Mesenchymal stem cell (in vitro differentiated cells and primary cell): ENCODE data around the gene PWWP3B.

ENCODE experiments used
- DNase-seq: peaks from one replicate; pipeline ENCODE4 v3.0.0-alpha.2; 2013
- H2AFZ ChIP-seq: one replicate; pipeline ENCODE4 v1.6.1; 2013; ENCODE audit warnings: low read depth, mild to moderate bottlenecking, control low read depth, inconsistent platforms, low read length, moderate library complexity
- H2AK5ac ChIP-seq: 2 replicates; pipeline ENCODE4 v1.6.1; 2013; ENCODE audit warnings: low read length, moderate library complexity, mild to moderate bottlenecking, inconsistent platforms; ENCODE audit not compliant: severe bottlenecking
- H2BK120ac ChIP-seq: one replicate; pipeline ENCODE4 v1.6.1; 2013; ENCODE audit warnings: low read depth, mild to moderate bottlenecking, inconsistent platforms, low read length, moderate library complexity
- H2BK12ac ChIP-seq, 2 experiments: one replicate each; pipeline ENCODE4 v1.6.1; 2013; ENCODE audit warnings: inconsistent platforms in 2 of 2, low read length in 2 of 2, mild to moderate bottlenecking in 2 of 2, moderate library complexity in 2 of 2, control low read depth in 1 of 2
- H2BK15ac ChIP-seq: one replicate; pipeline ENCODE4 v1.6.1; 2013; ENCODE audit warnings: mild to moderate bottlenecking, low read depth, inconsistent platforms; ENCODE audit not compliant: poor library complexity, severe bottlenecking
- H2BK5ac ChIP-seq: 2 replicates; pipeline ENCODE4 v1.6.1; 2013; ENCODE audit warnings: low read depth, mild to moderate bottlenecking, low read length, control low read depth, inconsistent platforms; ENCODE audit not compliant: poor library complexity, severe bottlenecking
- H3K14ac ChIP-seq, 2 experiments: one replicate each; pipeline ENCODE4 v1.6.1; 2013; ENCODE audit warnings: inconsistent platforms in 2 of 2, low read length in 2 of 2, control low read depth in 1 of 2, mild to moderate bottlenecking in 1 of 2, moderate library complexity in 1 of 2
- H3K18ac ChIP-seq, 2 experiments: one replicate each; pipeline ENCODE4 v1.6.1; 2013; ENCODE audit warnings: inconsistent platforms in 2 of 2, low read length in 2 of 2, control low read depth in 1 of 2, low read depth in 1 of 2, mild to moderate bottlenecking in 1 of 2
- H3K23ac ChIP-seq, 2 experiments: one replicate each; pipeline ENCODE4 v1.6.1; 2013; ENCODE audit warnings: inconsistent platforms in 2 of 2, low read length in 2 of 2, mild to moderate bottlenecking in 2 of 2, moderate library complexity in 2 of 2, control low read depth in 1 of 2
- H3K27ac ChIP-seq: 2 replicates; pipeline ENCODE4 v1.5.1; 2013; ENCODE audit warnings: mild to moderate bottlenecking, moderate library complexity, low read length, control low read depth, inconsistent platforms; ENCODE audit not compliant: poor library complexity, severe bottlenecking
- H3K27me3 ChIP-seq, 2 experiments: 2 replicates each; pipeline versions ENCODE4 v1.6.1 to v1.7.0; 2013; ENCODE audit warnings: low read length in 2 of 2, mild to moderate bottlenecking in 2 of 2, moderate library complexity in 2 of 2, control low read depth in 1 of 2, inconsistent platforms in 1 of 2; ENCODE audit not compliant: control insufficient read depth in 1 of 2, insufficient read depth in 1 of 2
- H3K36me3 ChIP-seq, 2 experiments: 2 replicates each; pipeline versions ENCODE4 v1.6.1 to v1.7.0; 2013; ENCODE audit warnings: low read length in 2 of 2, control low read depth in 1 of 2, inconsistent platforms in 1 of 2, low read depth in 1 of 2, mild to moderate bottlenecking in 1 of 2; ENCODE audit not compliant: insufficient read depth in 2 of 2, control insufficient read depth in 1 of 2
- H3K4ac ChIP-seq, 2 experiments: one replicate each; pipeline ENCODE4 v1.6.1; 2013; ENCODE audit warnings: inconsistent platforms in 2 of 2, low read length in 2 of 2, mild to moderate bottlenecking in 2 of 2, moderate library complexity in 2 of 2, control low read depth in 1 of 2, low read depth in 1 of 2
- H3K4me1 ChIP-seq: 2 replicates; pipeline ENCODE4 v1.6.1; 2013; ENCODE audit warnings: low read depth, low read length, control low read depth; ENCODE audit not compliant: control insufficient read depth, insufficient read depth
- H3K4me2 ChIP-seq: 2 replicates; pipeline ENCODE4 v1.6.1; 2013; ENCODE audit warnings: low read length, mild to moderate bottlenecking, inconsistent platforms; ENCODE audit not compliant: poor library complexity, severe bottlenecking
- H3K4me3 ChIP-seq, 2 experiments: 2 replicates each; pipeline versions ENCODE4 v1.5.1 to v1.7.0; 2013; ENCODE audit warnings: low read length in 2 of 2, mild to moderate bottlenecking in 2 of 2, control low read depth in 1 of 2, low read depth in 1 of 2; ENCODE audit not compliant: insufficient read depth in 1 of 2
- H3K79me1 ChIP-seq: replicated peaks from 2 replicates; pipeline ENCODE4 v1.6.1; 2013; ENCODE audit warnings: mild to moderate bottlenecking, control low read depth, low read length, inconsistent platforms; ENCODE audit not compliant: poor library complexity, severe bottlenecking
- H3K9ac ChIP-seq: 2 replicates; pipeline ENCODE4 v1.7.0; 2013; ENCODE audit warnings: mild to moderate bottlenecking, low read length, moderate library complexity
- H3K9me3 ChIP-seq: 2 replicates; pipeline ENCODE4 v1.7.0; 2013; ENCODE audit warnings: mild to moderate bottlenecking, low read length; ENCODE audit not compliant: control insufficient read depth
- H4K8ac ChIP-seq: one replicate; pipeline ENCODE4 v1.6.1; 2013; ENCODE audit warnings: inconsistent platforms, mild to moderate bottlenecking, low read length, moderate library complexity
- H4K91ac ChIP-seq: one replicate; pipeline ENCODE4 v1.6.1; 2013; ENCODE audit warnings: mild to moderate bottlenecking, low read length, inconsistent platforms
- WGBS: methylation state at CpG from one replicate; pipeline ENCODE4 v1.1.7; 2013; ENCODE audit warnings: mixed read lengths; 5-methylcytosine and 5-hydroxymethylcytosine counted together

PWWP3B gene

DNA sequence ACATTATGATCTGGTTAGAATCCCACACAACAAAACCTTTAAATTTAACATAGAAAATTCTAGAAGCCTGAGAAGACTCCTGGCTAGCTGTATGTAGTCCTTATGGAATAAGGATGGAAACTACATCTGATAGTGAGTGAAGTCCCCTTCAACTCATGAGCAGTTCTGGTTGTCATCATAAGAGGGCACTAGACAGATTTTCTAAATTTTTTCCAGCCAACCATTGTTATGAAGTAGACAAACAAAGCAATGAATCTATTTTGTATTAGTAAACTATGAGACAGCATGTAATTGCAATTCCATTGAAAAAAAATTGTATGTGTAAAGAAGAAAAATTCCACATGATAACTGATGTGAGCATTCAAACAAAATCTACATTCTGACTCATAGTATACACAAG lies 35.2 kb downstream of the PWWP3B start:
- no peak overlapping the region for H3K4me2 ChIP-seq
- no peaks in the 10 kb centered on the region for H3K9me3 ChIP-seq
- peaks cover 0 to 6% of the 10 kb centered on the region in 2 experiments for H3K27me3 ChIP-seq
- H2AK5ac ChIP-seq: no peak overlapping the region
- H3K4me1 ChIP-seq: peaks cover 1% of the 10 kb centered on the region
- H3K18ac ChIP-seq: no peak overlapping the region
- no peak overlapping the region for H3K14ac ChIP-seq
- no peak overlapping the region for H2BK15ac ChIP-seq
- no peak overlapping the region for H3K27ac ChIP-seq
- H3K9ac ChIP-seq: no peak overlapping the region
- no peak overlapping the region for H3K4me3 ChIP-seq
- no peaks in the 10 kb centered on the region for H3K79me1 ChIP-seq
- no peak overlapping the region for H4K91ac ChIP-seq
- H2BK120ac ChIP-seq: no peak overlapping the region
- no peak overlapping the region for H3K23ac ChIP-seq
- H3K36me3 ChIP-seq: no peaks in the 10 kb centered on the region
- no peak for DNase-seq
- H3K4ac ChIP-seq: no peak overlapping the region
- no peak overlapping the region for H4K8ac ChIP-seq
- no peak overlapping the region for H2BK5ac ChIP-seq
- no peak overlapping the region for H2BK12ac ChIP-seq
- H2AFZ ChIP-seq: no peak overlapping the region

DNA sequence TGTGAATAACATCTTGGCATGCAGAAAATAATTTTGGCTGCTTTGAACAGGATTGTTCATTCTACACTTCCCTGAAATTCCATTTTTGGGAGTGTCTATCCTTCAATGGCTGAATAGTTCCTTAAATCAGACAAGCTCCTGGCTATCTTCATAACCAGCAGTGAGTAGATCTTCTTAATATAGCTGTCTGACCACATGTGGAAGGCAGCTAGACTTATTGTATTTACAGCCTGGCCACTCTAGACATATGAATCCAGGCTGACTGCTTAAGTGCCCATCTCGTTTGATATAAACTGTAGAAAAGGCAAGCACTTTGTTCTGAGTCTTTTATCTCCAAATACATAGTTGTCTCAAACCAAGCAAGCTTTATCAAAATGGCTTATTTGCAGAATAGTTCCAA lies 40.0 kb downstream of the PWWP3B start:
- no peaks in the 10 kb centered on the region for H3K4me1 ChIP-seq
- H2AFZ ChIP-seq: no peak overlapping the region
- no peak overlapping the region for H2BK12ac ChIP-seq
- H4K91ac ChIP-seq: no peak overlapping the region
- no peak overlapping the region for H3K4me2 ChIP-seq
- no peaks in the 10 kb centered on the region for H3K79me1 ChIP-seq
- H3K27ac ChIP-seq: no peak overlapping the region
- H3K9ac ChIP-seq: no peak overlapping the region
- H3K4me3 ChIP-seq: no peak overlapping the region
- no peak overlapping the region for H2BK5ac ChIP-seq
- no peak overlapping the region for H2BK15ac ChIP-seq
- no peak overlapping the region for H2BK120ac ChIP-seq
- no peak overlapping the region for H3K18ac ChIP-seq
- no CpG with 5 or more reads among the region's 1 CpG for WGBS
- H3K27me3 ChIP-seq: peaks cover 0 to 7% of the 10 kb centered on the region in 2 experiments
- DNase-seq: no peak
- H3K9me3 ChIP-seq: no peaks in the 10 kb centered on the region
- H3K36me3 ChIP-seq: no peaks in the 10 kb centered on the region
- no peak overlapping the region for H3K14ac ChIP-seq
- no peak overlapping the region for H2AK5ac ChIP-seq
- no peak overlapping the region for H3K23ac ChIP-seq
- H4K8ac ChIP-seq: no peak overlapping the region
- no peak overlapping the region for H3K4ac ChIP-seq
